Measurements from ENCODE around the gene LRIG3.

DNA sequence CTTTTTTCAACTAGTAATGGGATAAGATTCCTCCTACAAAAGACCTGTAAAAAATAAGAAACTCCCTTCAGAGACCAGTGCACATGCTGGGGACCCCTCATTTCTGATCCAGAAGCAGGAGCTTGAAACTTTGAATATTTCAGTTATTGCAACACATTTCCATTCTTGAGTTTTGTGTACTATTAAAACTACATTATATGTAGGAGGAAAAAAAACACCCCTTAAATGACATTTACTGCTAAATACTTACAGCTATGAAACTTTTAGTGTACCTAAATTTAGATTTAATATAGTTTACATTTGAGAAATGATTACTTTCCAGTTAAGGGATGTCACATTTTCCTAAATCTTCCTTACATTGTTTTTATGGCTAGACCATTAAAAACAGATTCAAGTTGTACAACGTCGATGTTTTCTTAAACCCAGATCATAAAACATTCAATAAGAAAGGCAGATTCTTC lies 4.1 kb downstream of the LRIG3 start:
- TF ChIP-seq, protein P1, sequence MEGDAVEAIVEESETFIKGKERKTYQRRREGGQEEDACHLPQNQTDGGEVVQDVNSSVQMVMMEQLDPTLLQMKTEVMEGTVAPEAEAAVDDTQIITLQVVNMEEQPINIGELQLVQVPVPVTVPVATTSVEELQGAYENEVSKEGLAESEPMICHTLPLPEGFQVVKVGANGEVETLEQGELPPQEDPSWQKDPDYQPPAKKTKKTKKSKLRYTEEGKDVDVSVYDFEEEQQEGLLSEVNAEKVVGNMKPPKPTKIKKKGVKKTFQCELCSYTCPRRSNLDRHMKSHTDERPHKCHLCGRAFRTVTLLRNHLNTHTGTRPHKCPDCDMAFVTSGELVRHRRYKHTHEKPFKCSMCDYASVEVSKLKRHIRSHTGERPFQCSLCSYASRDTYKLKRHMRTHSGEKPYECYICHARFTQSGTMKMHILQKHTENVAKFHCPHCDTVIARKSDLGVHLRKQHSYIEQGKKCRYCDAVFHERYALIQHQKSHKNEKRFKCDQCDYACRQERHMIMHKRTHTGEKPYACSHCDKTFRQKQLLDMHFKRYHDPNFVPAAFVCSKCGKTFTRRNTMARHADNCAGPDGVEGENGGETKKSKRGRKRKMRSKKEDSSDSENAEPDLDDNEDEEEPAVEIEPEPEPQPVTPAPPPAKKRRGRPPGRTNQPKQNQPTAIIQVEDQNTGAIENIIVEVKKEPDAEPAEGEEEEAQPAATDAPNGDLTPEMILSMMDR (IDR thresholded peaks at IDR 0.05), result no peak
- no peak for TF ChIP-seq POLR2A (IDR thresholded peaks at IDR 0.05)
